ENCODE results near the gene ZBTB20. TPM values are rescaled to one million over a fixed set of nuclear protein-coding genes. Genes with fewer than 3 reads are reported as not detected.

Gene ZBTB20
- total RNA-seq, 2 donors from 2014 or later = 75.7 to 91.2 TPM

DNA sequence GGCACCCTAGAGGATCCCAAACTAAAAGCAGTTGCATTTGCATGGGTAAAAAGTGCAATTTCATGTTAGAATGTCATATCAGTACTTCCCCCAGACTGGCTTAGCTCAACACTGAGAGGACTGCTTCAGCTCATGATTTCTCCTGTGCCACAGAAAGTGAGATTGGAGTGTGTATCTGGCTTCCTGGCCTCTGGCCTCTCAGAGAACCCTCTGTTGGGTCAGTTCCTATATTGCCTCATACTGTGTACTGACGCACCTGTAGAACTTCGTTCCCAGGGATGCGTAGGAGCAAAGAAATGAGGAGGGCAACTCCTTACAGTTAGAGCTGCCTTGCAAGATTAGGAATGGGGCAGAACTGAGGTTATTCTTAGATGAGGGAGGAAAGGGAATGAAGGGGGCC, 512.5 kb downstream of the ZBTB20 start:
- DNase-seq (ENCODE audit: low spot score) = no peak
- intact Hi-C loops (cut with DNase I) = loop anchor here in 1 of 2 donors (1.0 kb wide), 1 partner anchor 23 kb away; no protein-coding TSS in a partner anchor

DNA sequence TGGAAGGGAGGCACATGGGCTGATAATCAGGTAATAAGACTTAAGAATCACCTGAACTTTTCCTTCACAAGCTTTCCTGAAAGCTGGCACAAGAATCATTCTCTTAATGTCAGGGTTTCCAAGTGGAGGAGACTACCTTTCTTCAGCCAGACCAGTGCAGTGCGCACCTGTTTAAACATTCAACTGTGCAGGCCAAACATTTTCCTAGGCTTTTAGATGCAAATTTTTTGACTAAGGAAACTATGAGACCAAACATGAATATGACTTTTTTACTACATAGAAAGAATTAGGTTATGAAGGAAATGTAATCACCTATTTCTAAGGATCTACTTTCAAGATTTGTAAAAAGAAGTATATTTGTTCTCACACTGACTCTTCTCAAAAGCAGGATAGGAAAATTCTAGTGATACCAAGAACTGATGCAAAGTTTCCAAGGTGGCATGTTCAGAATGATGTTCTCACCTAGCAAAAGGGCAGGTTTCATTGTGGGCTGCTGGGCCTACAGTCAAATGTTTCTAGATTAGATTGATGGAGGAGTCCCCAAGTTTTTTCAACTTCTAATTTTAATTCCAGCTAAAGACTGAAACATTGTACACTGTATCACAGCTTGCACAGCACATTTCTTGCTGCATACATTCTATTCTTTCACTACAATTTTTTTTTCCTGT, 514.2 kb downstream of the ZBTB20 start:
- intact Hi-C loops (cut with DNase I) = no loop called here
- no peak for DNase-seq (ENCODE audit: low spot score)

DNA sequence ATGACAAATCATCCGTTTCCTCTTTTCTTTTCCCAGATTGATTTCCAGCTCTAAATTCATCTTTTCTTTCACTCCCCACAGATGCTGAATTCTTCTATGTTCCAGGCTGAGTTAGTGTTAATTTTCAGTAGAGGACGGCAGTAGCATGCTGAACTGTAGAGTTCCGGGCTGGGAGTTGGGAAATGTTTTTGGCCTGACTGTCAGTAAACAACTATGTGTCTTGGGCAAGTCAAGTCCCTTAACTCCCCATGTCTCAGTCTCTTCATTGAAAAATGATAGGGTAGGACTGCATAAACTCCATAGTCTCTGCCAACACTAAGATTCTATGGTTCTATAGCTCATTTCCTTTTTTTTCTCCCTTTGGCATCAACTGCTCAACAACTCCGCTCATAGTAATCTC, 519.3 kb downstream of the ZBTB20 start:
- intact Hi-C loops (cut with DNase I) = no loop called here
- no peak for DNase-seq (ENCODE audit: low spot score)

DNA sequence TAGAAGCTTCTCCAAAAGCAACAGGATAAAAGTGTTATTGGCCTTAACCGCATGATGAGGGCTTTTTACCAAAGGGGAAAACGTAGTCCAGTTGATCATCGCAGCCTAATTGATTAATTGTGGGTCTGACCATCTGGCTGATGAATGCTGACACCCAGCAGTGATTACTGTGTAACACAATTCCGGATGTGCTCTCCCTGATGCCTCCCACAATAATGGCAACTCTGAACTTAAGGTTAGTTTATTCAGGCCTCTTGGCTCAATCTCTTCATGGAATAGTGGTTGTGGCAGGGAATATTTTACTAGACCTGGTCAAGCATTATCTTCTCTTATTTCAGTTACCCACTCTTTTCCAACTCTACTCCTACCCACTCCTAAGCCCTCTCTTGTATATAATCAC, 520.3 kb downstream of the ZBTB20 start:
- intact Hi-C loops (cut with DNase I) = no loop called here
- no peak for DNase-seq (ENCODE audit: low spot score)

DNA sequence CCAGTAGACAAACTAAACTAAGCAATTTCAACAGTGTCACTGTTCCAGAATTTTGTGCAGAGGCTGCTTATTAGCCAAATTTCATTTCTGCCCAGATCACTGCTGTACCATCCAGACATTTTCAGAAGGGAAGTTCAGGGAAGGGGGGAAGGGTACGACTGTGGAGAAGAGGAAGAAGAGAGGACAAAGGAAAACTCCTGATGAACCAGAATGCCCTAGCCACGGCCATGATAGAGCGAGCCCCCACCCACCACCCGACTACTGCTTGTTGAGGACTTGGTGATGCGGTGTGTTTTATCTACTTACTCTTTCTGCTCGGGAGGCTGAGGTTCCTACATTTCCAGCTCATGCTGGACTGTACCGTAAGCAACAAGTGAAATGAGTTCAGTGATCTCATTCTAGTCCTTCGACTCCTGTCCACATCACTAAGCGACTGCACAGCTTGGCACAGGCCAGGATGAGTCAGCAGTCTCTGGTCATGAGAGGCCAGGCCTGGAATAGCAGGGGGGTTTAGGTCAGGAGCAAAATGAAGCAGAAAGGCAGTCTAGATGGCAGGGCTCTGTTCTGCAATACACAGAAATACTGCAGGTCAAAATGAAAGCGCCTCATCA, 522.4 kb downstream of the ZBTB20 start:
- peak; percentile 97 for DNase-seq (ENCODE audit: low spot score)
- intact Hi-C loops (cut with DNase I) = no loop called here

DNA sequence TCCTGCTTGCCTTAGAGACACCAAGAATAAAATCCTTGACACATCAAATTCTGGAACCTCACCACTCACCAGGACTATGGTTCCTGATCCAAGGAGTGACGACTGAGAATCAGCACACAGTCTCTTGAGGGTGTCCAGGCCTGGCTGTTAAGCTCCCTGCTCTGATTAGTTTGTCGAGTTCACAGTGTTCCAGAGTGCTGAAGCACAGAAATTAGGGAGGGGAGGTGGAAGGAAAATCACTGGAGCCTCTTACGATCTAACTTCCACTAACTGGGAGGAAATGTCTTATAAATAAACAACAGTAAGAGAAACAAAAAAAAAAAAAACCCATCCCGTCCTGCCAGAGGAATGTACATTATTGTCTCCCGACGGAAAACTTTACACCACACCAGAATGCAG, 523.0 kb downstream of the ZBTB20 start:
- intact Hi-C loops (cut with DNase I) = no loop called here
- no peak for DNase-seq (ENCODE audit: low spot score)

DNA sequence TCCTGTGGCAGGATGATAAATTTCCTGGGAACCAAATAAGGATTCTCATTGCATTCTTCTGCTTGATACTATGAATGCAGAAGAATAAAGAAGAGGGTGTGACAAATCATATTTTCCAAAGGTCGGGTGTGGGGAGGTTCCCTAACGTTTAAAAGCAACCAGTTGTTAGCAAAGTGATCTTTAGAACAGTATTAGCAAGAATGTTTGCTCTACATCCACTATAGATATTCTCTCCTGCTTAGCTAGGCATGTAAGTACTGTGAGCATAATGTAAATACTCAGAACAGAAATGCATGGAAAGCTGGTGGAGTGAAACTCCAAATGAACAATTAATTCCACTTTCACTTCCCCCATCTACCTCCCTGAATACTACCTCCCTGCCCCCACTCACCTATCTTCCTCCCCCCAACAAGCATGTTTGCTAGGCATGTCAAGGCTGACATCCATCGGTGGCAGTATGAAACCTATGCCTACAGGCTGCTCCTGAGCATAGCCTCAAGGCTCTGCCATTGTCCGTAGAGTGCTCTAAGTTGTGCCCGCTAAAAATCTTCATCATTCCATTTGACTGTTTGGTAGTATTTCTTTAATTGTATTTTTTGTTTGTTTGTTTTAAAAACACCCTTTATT, 523.6 kb downstream of the ZBTB20 start:
- intact Hi-C loops (cut with DNase I) = no loop called here

DNA sequence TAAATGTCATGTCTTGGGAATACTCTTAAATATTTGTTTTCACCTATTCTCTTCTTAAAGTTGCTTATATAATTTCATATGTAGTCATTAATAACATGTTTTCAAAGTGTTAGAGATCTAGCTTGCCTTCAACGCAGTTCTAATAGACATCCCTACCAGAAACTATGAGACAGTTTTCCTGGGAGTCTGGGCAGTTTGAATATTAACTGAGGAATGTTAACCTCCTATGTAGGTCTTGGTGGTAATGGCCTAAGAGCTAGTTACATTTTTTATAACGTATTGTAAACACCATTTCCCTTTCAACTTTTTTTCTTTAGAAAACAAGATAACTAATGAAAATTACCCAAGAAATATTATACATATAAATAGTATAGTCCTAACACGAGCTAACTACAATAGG, 525.1 kb downstream of the ZBTB20 start:
- intact Hi-C loops (cut with DNase I) = no loop called here

More for the DNA sequence above, 523.6 kb downstream of the ZBTB20 start:
- DNase-seq (ENCODE audit: low spot score) = no peak

DNA sequence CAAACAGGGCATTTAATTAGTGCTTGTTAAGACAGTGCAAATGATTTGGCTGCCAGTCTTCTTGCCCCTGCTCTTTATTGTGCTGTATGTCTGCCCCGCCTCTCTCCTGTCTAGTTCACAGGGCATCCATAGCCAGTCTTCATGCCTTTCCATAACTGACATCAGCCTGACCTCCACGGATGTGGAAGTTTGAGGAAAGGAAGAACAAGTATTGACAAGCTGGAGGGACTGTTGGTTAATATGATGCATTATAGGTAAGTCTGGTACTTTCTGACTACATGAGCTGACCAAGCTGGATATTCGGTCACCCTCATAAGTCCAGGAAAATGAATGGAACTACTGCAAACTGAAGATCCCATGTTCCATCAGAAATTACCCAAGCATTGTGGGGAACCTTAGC, 527.3 kb downstream of the ZBTB20 start:
- intact Hi-C loops (cut with DNase I) = no loop called here
- DNase-seq (ENCODE audit: low spot score) = no peak

More for the DNA sequence above, 525.1 kb downstream of the ZBTB20 start:
- no peak for DNase-seq (ENCODE audit: low spot score)

DNA sequence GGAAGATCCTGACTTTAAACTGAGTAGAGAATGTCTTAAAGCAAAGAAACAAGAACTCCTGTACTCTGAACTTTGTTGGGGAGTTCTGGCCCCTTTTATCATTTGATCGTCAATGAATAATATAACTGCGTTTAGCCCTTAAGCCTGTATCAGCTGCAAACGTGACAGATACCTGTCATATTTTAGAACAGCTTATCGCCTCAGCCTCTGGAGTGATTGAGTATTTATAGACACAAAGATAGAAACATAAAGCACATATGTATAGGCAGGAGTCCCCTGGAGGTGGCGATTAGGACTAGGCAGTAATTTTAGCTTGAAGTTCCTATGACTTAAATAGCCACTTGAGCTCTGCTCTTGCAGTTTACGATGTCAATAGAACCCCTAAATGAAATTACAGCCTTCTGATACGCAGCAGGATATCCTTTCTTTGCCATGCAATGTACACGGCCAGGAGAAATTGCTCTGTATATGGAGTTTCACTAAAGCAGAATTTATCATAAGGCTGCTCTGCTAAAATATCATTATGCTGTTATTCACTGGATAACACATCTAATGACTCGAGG, 531.5 kb downstream of the ZBTB20 start:
- DNase-seq (ENCODE audit: low spot score) = no peak
- intact Hi-C loops (cut with DNase I) = no loop called here

DNA sequence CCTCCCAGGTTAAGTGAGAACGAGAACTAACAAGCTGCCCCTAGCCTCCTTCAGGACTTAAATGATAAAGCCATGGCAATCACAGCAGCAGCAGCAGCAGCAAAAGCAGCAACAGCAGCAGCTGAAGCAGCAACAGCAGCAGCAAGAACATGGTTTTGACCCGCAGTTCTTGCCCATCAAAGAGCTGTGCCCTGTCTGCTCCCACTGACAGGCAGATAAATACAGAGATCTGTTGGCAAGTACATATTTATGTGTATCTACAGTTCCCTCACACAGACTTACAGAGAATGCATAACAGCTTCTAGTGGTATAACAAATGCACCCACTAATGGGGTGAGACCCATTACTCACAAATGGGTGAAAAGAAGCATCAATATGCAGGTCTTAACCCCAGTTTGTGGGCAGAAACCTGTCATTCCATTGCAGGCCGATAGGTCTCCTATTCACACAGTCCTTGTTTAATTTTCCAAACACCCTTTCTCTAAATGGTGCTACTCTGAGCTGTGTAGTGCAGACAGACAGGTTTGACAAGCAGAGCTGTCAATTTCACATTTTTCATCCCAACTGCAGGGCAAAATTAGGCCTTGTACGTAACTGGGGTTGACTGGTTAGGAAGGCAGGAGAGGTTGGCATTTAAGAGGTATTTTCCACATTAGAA, 537.0 kb downstream of the ZBTB20 start:
- no peak for DNase-seq (ENCODE audit: low spot score)
- intact Hi-C loops (cut with DNase I) = no loop called here

DNA sequence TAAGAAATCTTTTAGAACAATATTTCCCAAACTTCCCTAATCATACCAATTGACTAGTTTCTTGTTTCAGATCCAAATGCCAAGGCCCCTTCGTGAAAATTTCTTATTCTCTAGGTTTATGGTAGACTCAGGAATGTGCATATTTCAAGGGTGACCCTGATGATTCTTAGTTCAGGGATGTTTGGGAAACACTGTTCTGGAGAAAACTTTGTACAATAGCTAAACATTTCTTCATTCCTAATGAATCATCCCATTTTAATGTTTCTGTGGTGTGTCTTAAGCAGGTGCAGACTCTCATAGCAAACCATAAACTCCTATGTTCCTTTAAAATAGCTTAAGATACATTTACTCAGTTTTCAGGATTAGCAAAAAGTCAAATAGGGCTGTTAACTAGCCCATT, 538.8 kb downstream of the ZBTB20 start:
- intact Hi-C loops (cut with DNase I) = no loop called here
- no peak for DNase-seq (ENCODE audit: low spot score)

DNA sequence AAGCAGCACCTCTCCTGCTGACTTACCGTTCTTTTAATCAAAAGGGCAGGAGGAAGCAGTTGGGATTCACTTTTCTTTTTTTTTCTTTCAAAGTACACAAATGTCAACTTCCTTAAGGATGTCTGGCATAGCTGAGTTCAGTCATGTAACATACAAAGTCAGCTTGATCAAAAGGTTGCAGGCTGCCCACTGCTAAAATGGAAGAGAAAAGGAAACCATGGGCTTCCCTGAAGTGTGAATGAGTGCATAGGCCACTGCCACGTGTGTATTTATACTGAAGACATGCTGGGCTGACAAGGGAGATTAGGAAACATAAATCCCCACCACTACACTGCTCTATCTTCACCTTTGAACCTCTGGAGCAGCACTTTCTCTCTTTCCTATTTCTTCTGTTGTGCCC, 540.8 kb downstream of the ZBTB20 start:
- intact Hi-C loops (cut with DNase I) = no loop called here
- no peak for DNase-seq (ENCODE audit: low spot score)

DNA sequence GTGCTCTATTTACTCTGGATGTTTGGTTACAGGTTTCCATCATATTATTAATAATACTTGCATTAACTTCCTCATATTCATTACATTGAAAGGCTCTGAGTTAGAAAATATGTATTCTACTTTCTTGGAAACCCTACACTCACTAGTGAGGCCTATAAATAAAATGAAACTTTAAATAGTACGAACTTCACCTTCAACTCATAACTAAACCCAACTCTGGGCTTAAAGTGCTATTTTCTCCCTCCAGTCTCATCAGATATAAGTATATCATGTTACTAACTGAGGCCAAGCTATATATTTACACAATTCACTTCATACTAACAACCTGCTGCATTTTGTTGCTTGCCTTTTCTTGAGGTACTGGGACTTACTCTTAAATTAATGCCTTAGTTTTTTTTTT, 546.5 kb downstream of the ZBTB20 start:
- intact Hi-C loops (cut with DNase I) = no loop called here
- no peak for DNase-seq (ENCODE audit: low spot score)

DNA sequence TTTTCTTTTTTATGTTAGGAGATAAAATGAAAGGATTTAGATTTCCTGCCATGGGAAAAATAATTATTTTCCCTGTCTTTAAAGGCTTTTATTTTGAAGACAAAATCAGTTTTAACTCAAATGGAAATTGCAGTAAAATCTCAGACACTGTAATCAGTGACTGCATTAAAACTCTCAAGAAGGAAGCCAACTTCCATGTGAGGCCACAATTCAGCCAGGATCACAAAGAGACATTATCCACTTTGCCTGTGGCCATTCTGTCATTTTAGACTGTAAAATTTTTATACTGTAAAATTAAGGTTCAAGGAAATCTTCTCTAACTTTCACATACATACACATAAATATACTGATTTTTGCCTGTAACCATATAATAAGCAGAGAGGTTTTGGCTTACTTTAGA, 549.2 kb downstream of the ZBTB20 start:
- intact Hi-C loops (cut with DNase I) = no loop called here
- no peak for DNase-seq (ENCODE audit: low spot score)

DNA sequence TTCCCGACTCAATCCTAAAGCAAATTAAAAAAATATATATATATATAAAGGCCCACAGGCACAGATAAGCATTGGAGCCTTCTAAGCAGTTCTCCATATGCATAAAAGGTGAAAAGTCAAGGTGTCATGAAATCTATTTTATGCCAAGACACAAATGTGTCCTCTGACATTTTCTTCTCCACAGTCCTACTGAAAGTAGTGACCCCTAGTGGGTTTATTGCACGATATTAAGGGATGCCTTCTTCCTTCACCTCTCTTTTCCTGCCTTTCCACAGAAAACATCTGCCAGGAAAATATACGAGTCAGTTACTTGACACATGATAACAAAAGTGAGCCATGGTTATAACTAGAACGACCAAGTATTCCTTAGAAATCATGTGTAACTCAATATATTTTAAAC, 550.1 kb downstream of the ZBTB20 start:
- intact Hi-C loops (cut with DNase I) = no loop called here
- no peak for DNase-seq (ENCODE audit: low spot score)

DNA sequence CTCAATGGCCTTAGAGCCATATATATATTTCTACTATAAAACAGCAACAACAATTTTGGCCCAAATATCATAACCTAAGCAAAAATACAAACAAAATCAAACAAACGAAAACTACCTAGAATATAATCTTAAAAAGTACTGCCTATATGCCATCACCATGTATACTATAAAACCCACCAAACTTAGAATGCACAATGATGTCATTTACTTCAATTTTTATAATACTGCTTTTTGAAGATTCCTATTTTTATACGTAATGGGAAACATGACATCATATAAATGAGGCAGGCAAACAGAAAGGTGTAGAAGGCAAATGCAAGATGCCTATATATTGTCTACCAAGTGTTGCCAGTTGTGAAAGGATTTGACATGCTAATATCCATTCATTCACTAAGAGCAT, 550.9 kb downstream of the ZBTB20 start:
- DNase-seq (ENCODE audit: low spot score) = no peak
- intact Hi-C loops (cut with DNase I) = no loop called here

DNA sequence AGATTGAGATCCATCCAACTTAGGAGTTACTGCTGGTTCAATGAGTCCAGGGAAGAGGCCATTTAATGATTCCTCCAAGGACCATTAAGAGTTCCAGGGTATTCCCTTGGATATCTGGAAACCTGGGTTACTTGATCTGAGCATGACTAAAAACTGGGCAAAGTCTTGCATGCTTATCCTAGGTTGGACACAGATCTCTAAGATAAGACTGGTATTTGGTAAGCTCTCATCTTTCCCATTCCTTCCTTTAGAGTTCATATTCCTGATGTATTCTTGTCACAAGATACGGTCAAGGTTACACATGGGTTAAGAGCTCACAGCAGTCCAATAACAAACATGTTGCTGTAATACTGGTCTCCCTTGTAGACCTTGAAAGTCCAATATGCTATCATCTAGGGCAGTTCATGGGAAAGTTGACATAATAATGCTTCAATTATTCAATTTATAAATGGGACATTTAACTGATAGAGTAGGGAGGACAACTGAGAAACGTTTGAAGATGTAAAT, 551.5 kb downstream of the ZBTB20 start:
- no peak for DNase-seq (ENCODE audit: low spot score)
- intact Hi-C loops (cut with DNase I) = no loop called here

DNA sequence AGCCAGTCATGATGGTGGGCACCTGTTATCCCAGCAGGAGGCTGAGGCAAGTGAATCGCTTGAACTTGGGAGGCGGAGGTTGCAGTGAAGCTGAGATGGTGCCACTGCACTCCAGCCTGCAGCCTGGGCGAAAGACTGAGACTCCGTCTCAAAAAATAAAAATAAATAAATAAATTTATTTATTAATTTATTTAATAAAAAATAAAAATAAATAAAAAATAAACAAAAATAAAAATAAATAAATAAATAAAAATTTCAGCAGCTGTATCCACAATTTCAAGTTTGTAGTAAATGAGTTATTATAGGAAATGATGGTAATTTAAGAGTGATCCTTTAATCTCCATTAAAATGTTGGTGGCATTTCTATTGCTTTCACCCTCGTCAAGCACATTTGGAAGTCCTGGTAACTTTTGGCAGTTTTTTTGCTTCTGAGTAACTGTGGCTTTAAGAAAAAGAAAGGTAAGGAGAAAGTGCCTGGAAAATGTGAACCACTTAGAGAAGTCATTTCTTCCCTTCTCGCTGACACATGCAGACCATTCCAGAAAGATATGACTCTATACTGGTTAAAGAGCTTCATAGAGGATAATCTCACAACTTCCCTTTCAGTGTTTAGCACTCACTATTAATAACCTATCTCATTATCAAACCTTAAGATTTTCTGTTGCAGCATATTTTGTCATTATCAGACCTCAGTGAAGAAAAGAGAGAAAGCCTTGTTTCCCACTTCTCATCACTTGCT, 556.6 kb downstream of the ZBTB20 start:
- intact Hi-C loops (cut with DNase I) = no loop called here

More for the DNA sequence above, 556.6 kb downstream of the ZBTB20 start:
- no peak for DNase-seq (ENCODE audit: low spot score)
